Fibroblast of lung (primary cell): ENCODE measurements around the gene MBTD1.

Experiments used
- EZH2 ChIP-seq: IDR thresholded peaks from 2 replicates; pipeline ENCODE4 v1.5.1; 2012; ENCODE audit warnings: low read length, control low read depth, mild to moderate bottlenecking; ENCODE audit errors: missing control alignments
- TF ChIP-seq, protein P1 (sequence below), 2 donors: IDR thresholded peaks in 1 of 2; conservative IDR thresholded peaks in 1 of 2; 1 replicate in 1 of 2; 2 replicates in 1 of 2; pipeline ENCODE4 v1.5.1; 2011 to 2012; ENCODE audit warnings: low read length in 2 of 2, control low read depth in 1 of 2, inconsistent platforms in 1 of 2, low read depth in 1 of 2, mild to moderate bottlenecking in 1 of 2

DNA sequence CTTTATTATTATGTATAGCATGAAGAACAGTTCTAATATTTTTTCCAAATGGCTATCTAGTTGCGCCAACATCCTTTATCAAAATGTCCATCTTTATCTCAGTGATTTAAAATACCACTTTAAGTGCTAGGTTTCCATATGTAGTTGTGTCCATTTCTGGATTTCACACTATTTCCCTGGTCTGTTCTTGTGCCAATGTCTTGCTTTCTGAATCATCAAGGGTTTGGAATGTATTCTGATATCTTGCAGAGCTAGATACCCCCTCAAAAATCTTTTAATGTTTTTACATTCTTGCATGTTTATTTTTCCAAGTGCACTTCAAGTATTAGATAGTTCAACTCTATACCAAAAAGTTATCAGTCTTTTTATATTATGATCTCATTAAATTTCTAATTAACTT is 14.3 kb downstream of the MBTD1 start:
- TF ChIP-seq EZH2 = no peak
- TF ChIP-seq, protein P1, sequence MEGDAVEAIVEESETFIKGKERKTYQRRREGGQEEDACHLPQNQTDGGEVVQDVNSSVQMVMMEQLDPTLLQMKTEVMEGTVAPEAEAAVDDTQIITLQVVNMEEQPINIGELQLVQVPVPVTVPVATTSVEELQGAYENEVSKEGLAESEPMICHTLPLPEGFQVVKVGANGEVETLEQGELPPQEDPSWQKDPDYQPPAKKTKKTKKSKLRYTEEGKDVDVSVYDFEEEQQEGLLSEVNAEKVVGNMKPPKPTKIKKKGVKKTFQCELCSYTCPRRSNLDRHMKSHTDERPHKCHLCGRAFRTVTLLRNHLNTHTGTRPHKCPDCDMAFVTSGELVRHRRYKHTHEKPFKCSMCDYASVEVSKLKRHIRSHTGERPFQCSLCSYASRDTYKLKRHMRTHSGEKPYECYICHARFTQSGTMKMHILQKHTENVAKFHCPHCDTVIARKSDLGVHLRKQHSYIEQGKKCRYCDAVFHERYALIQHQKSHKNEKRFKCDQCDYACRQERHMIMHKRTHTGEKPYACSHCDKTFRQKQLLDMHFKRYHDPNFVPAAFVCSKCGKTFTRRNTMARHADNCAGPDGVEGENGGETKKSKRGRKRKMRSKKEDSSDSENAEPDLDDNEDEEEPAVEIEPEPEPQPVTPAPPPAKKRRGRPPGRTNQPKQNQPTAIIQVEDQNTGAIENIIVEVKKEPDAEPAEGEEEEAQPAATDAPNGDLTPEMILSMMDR (conservative IDR thresholded peaks at IDR 0.05 in 1 of 2, IDR thresholded peaks at IDR 0.05 in 1 of 2; ENCODE audit: low read depth in 1 of 2, low read length in 2 of 2) = no peak
